Endothelial cell of umbilical vein (primary cell): ENCODE results near the gene NAP1L4.

ENCODE experiments used
- GATA2 ChIP-seq: IDR thresholded peaks from 2 replicates; pipeline ENCODE4 v1.7.0; 2011; ENCODE audit warnings: low read depth, mild to moderate bottlenecking, moderate library complexity, mixed read lengths, low read length; ENCODE audit not compliant: insufficient read length, insufficient read depth
- MAX ChIP-seq: IDR thresholded peaks from 2 replicates; pipeline ENCODE4 v1.6.1; 2011; ENCODE audit not compliant: insufficient read depth, insufficient read length
- POLR2A ChIP-seq: IDR thresholded peaks from 2 replicates; pipeline ENCODE4 v1.6.1; 2012; ENCODE audit warnings: low read depth, mild to moderate bottlenecking, control low read depth, low read length
- POLR2AphosphoS5 ChIP-seq: IDR thresholded peaks from 2 replicates; pipeline ENCODE4 v1.6.1; 2012; ENCODE audit warnings: low read depth, mild to moderate bottlenecking, control low read depth, low read length, moderate library complexity; ENCODE audit not compliant: insufficient read depth
- TF ChIP-seq, protein P1 (sequence below), 2 donors: IDR thresholded peaks; 1 replicate in 1 of 2; 2 replicates in 1 of 2; pipeline ENCODE4 v1.5.1; 2011; ENCODE audit warnings: low read length in 2 of 2, mild to moderate bottlenecking in 2 of 2, moderate library complexity in 2 of 2, control low read depth in 1 of 2, inconsistent platforms in 1 of 2, low read depth in 1 of 2; ENCODE audit not compliant: insufficient read depth in 1 of 2; ENCODE audit errors: extremely low read depth in 1 of 2

DNA sequence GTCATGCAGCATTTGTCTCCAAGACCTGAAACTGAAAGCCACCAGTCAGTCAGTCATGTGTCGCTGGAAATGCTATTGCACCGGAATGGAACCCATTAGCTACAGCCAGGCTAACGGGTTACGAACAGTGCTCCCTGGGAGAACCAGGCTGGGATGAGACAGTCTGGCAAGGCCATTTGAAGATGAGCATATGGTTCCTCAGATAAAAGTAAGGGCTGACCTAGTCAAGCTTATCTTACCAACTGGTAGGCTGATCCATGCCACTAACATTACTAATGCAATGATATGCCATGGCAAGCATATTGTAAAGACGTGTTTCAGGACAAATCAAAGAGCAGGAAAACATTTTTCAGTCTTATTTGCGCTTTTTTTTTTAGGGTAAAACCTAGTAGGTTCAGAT lies 28.4 kb downstream of the NAP1L4 start:
- TF ChIP-seq MAX (no peak), GATA2 (no peak), POLR2A (no peak), POLR2AphosphoS5 (no peak)
- TF ChIP-seq, protein P1, sequence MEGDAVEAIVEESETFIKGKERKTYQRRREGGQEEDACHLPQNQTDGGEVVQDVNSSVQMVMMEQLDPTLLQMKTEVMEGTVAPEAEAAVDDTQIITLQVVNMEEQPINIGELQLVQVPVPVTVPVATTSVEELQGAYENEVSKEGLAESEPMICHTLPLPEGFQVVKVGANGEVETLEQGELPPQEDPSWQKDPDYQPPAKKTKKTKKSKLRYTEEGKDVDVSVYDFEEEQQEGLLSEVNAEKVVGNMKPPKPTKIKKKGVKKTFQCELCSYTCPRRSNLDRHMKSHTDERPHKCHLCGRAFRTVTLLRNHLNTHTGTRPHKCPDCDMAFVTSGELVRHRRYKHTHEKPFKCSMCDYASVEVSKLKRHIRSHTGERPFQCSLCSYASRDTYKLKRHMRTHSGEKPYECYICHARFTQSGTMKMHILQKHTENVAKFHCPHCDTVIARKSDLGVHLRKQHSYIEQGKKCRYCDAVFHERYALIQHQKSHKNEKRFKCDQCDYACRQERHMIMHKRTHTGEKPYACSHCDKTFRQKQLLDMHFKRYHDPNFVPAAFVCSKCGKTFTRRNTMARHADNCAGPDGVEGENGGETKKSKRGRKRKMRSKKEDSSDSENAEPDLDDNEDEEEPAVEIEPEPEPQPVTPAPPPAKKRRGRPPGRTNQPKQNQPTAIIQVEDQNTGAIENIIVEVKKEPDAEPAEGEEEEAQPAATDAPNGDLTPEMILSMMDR (IDR thresholded peaks at IDR 0.05; ENCODE audit: extremely low read depth in 1 of 2, insufficient read depth in 1 of 2, low read depth in 1 of 2, low read length in 2 of 2), result no peak
